ENCODE measurements around the gene CLIP2. TPM values are rescaled to one million over a fixed set of nuclear protein-coding genes. Genes with fewer than 3 reads are reported as not detected.

CLIP2 gene
- total RNA-seq, 1 experiment from 2014 or later: 26.2 TPM

GRCh38 chr7:74420006-74420405, 130.8 kb downstream of the CLIP2 start:
- Histone ChIP-seq H3K4me3 (ENCODE audit: low read length) (no peak overlapping the region), H3K79me2 (ENCODE audit: low read length) (no peaks in the 10 kb centered on the region), H3K36me3 (ENCODE audit: low read depth, low read length) (no peaks in the 10 kb centered on the region), H3K9me2 (replicated peaks; ENCODE audit: low read length) (no peaks in the 10 kb centered on the region), H4K20me1 (ENCODE audit: low read length) (no peaks in the 10 kb centered on the region), H2AFZ (ENCODE audit: low read length) (no peak overlapping the region), H3K4me2 (ENCODE audit: low read length) (no peak overlapping the region), H3F3A (ENCODE audit: low read length, unreplicated experiment) (no peaks in the 10 kb centered on the region), H3K9me3 (ENCODE audit: low read length) (no peaks in the 10 kb centered on the region), H3K9ac (ENCODE audit: low read length) (no peak overlapping the region), H3K27me3 (ENCODE audit: low read length) (no peaks in the 10 kb centered on the region), H3K27ac (ENCODE audit: low read length) (no peak overlapping the region), H3K4me1 (ENCODE audit: insufficient read depth, low read length) (no peaks in the 10 kb centered on the region; the same call in 1 of the 2 replicates)
- ATAC-seq: no peak
- intact Hi-C loops (cut with micrococcal nuclease): loop anchor here (10.0 kb wide), 1 partner anchor 625 kb away; no protein-coding TSS in a partner anchor
- TF ChIP-seq EZH2phosphoT487 (IDR thresholded peaks at IDR 0.05; ENCODE audit: borderline replicate concordance, low read length) (no peak), EZH2 (IDR thresholded peaks at IDR 0.05; ENCODE audit: low read length, unreplicated experiment) (no peak)
- TF ChIP-seq, protein P1, sequence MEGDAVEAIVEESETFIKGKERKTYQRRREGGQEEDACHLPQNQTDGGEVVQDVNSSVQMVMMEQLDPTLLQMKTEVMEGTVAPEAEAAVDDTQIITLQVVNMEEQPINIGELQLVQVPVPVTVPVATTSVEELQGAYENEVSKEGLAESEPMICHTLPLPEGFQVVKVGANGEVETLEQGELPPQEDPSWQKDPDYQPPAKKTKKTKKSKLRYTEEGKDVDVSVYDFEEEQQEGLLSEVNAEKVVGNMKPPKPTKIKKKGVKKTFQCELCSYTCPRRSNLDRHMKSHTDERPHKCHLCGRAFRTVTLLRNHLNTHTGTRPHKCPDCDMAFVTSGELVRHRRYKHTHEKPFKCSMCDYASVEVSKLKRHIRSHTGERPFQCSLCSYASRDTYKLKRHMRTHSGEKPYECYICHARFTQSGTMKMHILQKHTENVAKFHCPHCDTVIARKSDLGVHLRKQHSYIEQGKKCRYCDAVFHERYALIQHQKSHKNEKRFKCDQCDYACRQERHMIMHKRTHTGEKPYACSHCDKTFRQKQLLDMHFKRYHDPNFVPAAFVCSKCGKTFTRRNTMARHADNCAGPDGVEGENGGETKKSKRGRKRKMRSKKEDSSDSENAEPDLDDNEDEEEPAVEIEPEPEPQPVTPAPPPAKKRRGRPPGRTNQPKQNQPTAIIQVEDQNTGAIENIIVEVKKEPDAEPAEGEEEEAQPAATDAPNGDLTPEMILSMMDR (conservative IDR thresholded peaks at IDR 0.05; ENCODE audit: low read depth, low read length): no peak
- no TSS peak for BruUV-seq (replicated peaks)
- ChIA-PET POLR2A (ENCODE audit: unreplicated experiment) (no interaction called here), CTCF (interaction anchor here (0.6 kb wide), 1 partner anchor 163 kb away, joined by 4 read pairs; no protein-coding TSS in a partner anchor)
- DNase-seq: no peak

GRCh38 chr7:74424291-74424880, 135.2 kb downstream of the CLIP2 start:
- Histone ChIP-seq H2AFZ (ENCODE audit: low read length) (no peak overlapping the region), H4K20me1 (ENCODE audit: low read length) (no peaks in the 10 kb centered on the region), H3K4me1 (ENCODE audit: insufficient read depth, low read length) (no peaks in the 10 kb centered on the region), H3K79me2 (ENCODE audit: low read length) (no peaks in the 10 kb centered on the region), H3K4me2 (ENCODE audit: low read length) (no peak overlapping the region), H3K36me3 (ENCODE audit: low read depth, low read length) (no peaks in the 10 kb centered on the region), H3K27me3 (ENCODE audit: low read length) (no peaks in the 10 kb centered on the region), H3K9me2 (replicated peaks; ENCODE audit: low read length) (no peaks in the 10 kb centered on the region), H3K4me3 (ENCODE audit: low read length) (no peak overlapping the region), H3F3A (ENCODE audit: low read length, unreplicated experiment) (no peaks in the 10 kb centered on the region), H3K9me3 (ENCODE audit: low read length) (no peaks in the 10 kb centered on the region), H3K27ac (ENCODE audit: low read length) (no peak overlapping the region), H3K9ac (ENCODE audit: low read length) (no peak overlapping the region)
- DNase-seq (no peak), ATAC-seq (no peak)
- ChIA-PET CTCF (no interaction called here), POLR2A (ENCODE audit: unreplicated experiment) (no interaction called here)
- no TSS peak for BruUV-seq (replicated peaks)
- intact Hi-C loops (cut with micrococcal nuclease): loop anchor here (10.0 kb wide), 1 partner anchor 620 kb away; no protein-coding TSS in a partner anchor
- no peak for TF ChIP-seq EZH2phosphoT487 (IDR thresholded peaks at IDR 0.05; ENCODE audit: borderline replicate concordance, low read length)

GRCh38 chr7:74428023-74428422, 138.8 kb downstream of the CLIP2 start:
- Histone ChIP-seq H3K9me2 (replicated peaks; ENCODE audit: low read length) (no peaks in the 10 kb centered on the region), H3K27me3 (ENCODE audit: low read length) (no peaks in the 10 kb centered on the region), H3K27ac (ENCODE audit: low read length) (no peak overlapping the region), H4K20me1 (ENCODE audit: low read length) (no peaks in the 10 kb centered on the region), H3K4me3 (ENCODE audit: low read length) (no peak overlapping the region), H3K4me2 (ENCODE audit: low read length) (no peak overlapping the region), H2AFZ (ENCODE audit: low read length) (no peak overlapping the region), H3K9ac (ENCODE audit: low read length) (no peak overlapping the region), H3F3A (ENCODE audit: low read length, unreplicated experiment) (no peaks in the 10 kb centered on the region), H3K79me2 (ENCODE audit: low read length) (no peaks in the 10 kb centered on the region), H3K4me1 (ENCODE audit: insufficient read depth, low read length) (no peaks in the 10 kb centered on the region), H3K9me3 (ENCODE audit: low read length) (no peaks in the 10 kb centered on the region), H3K36me3 (ENCODE audit: low read depth, low read length) (no peaks in the 10 kb centered on the region)
- intact Hi-C loops (cut with micrococcal nuclease): loop anchor here (10.0 kb wide), 1 partner anchor 617 kb away; no protein-coding TSS in a partner anchor
- ChIA-PET POLR2A (ENCODE audit: unreplicated experiment) (interaction anchor here (0.6 kb wide), 1 partner anchor 253 kb away, joined by 5 read pairs; no protein-coding TSS in a partner anchor), CTCF (no interaction called here)
- BruUV-seq (replicated peaks): no TSS peak
- no peak for TF ChIP-seq EZH2phosphoT487 (IDR thresholded peaks at IDR 0.05; ENCODE audit: borderline replicate concordance, low read length)
- no peak for TF ChIP-seq EZH2 (IDR thresholded peaks at IDR 0.05; ENCODE audit: low read length, unreplicated experiment)
- TF ChIP-seq, protein P1 (conservative IDR thresholded peaks at IDR 0.05; ENCODE audit: low read depth, low read length): no peak
- DNase-seq (no peak), ATAC-seq (no peak)

All from PC-3 (cell line).